H1 (cell line): ENCODE measurements around the gene TTC27. TPM values are rescaled to one million over a fixed set of nuclear protein-coding genes. Genes with fewer than 3 reads are reported as not detected.

ENCODE experiments used
- CTCF ChIA-PET: fragments of 300-600 bp; sonication (Branson Sonifier 250); formaldehyde crosslinking; loops from one replicate; lab custom pipeline; 2021; ENCODE audit not compliant: partially characterized antibody; lab: Charles Lee
- POLR2A ChIA-PET: fragments of 300-600 bp; sonication (Branson Sonifier 250); formaldehyde crosslinking; loops from one replicate; lab custom pipeline; 2021; ENCODE audit warnings: inconsistent platforms; ENCODE audit not compliant: partially characterized antibody; lab: Charles Lee
- DNase-seq, 2 experiments: peaks; one replicate each; pipeline versions ENCODE4 v3.0.0 to v3.0.0-alpha.2; 2010 to 2022; ENCODE audit warnings: low spot score in 2 of 2, low read depth in 1 of 2, mixed read lengths in 1 of 2
- FAIRE-seq: peaks from 2 replicates; lab custom pipeline; 2011; peaks lifted over from hg19 to GRCh38; lab: Jason Lieb, UNC
- H2AFZ ChIP-seq: 2 replicates; pipeline ENCODE4 v1.8.1; 2012; ENCODE audit warnings: low read length, inconsistent platforms
- H2AK5ac ChIP-seq: 2 replicates; pipeline ENCODE4 v1.6.1; 2013; ENCODE audit warnings: low read depth, low read length
- H2BK120ac ChIP-seq: replicated peaks from 2 replicates; pipeline ENCODE3; 2013; ENCODE audit warnings: low read depth, low read length, inconsistent platforms
- H2BK12ac ChIP-seq: 2 replicates; pipeline ENCODE4 v1.6.1; 2013; ENCODE audit warnings: low read depth, low read length
- H2BK15ac ChIP-seq: 2 replicates; pipeline ENCODE4 v1.6.1; 2013; ENCODE audit warnings: low read length
- H2BK20ac ChIP-seq: 2 replicates; pipeline ENCODE4 v1.6.1; 2013; ENCODE audit warnings: low read length
- H2BK5ac ChIP-seq: 2 replicates; pipeline ENCODE4 v1.6.1; 2013; ENCODE audit warnings: low read depth, low read length
- H3K14ac ChIP-seq: 2 replicates; pipeline ENCODE4 v1.6.1; 2013; ENCODE audit warnings: inconsistent platforms; ENCODE audit not compliant: insufficient read length
- H3K18ac ChIP-seq: 2 replicates; pipeline ENCODE4 v1.6.1; 2013; ENCODE audit warnings: low read length; ENCODE audit errors: extremely low read depth
- H3K23ac ChIP-seq: 2 replicates; pipeline ENCODE4 v1.6.1; 2013; ENCODE audit warnings: inconsistent platforms; ENCODE audit not compliant: insufficient read length
- H3K23me2 ChIP-seq: 2 replicates; pipeline ENCODE4 v1.6.1; 2013; ENCODE audit warnings: low read depth, low read length
- H3K27ac ChIP-seq: 2 replicates; pipeline ENCODE4 v1.6.1; 2011; ENCODE audit warnings: low read depth, low read length, inconsistent platforms
- H3K27me3 ChIP-seq, 4 experiments: replicated peaks in 1 of 4; 1 replicate in 1 of 4; 2 replicates in 3 of 4; pipeline versions ENCODE4 v1.6.1 to v1.8.1; 2011 to 2013; ENCODE audit warnings: low read length in 3 of 4, mild to moderate bottlenecking in 3 of 4, inconsistent platforms in 2 of 4, mixed read lengths in 2 of 4, moderate library complexity in 1 of 4; ENCODE audit not compliant: control insufficient read depth in 3 of 4, insufficient read depth in 3 of 4; ENCODE audit errors: extremely low read depth in 1 of 4
- H3K36me3 ChIP-seq, 4 experiments: 2 replicates each; pipeline versions ENCODE4 v1.6.1 to v1.8.1; 2011 to 2013; ENCODE audit warnings: mild to moderate bottlenecking in 4 of 4, low read length in 3 of 4, moderate library complexity in 2 of 4, control low read depth in 1 of 4, inconsistent platforms in 1 of 4; ENCODE audit not compliant: insufficient read depth in 4 of 4, control insufficient read depth in 2 of 4
- H3K4ac ChIP-seq: replicated peaks from 2 replicates; pipeline ENCODE3; 2013; ENCODE audit warnings: low read length, low read depth, mixed read lengths, inconsistent platforms; ENCODE audit not compliant: insufficient read length
- H3K4me1 ChIP-seq, 4 experiments: replicated peaks in 1 of 4; 1 replicate in 1 of 4; 2 replicates in 3 of 4; pipeline versions ENCODE4 v1.6.1 to v1.8.1; 2011 to 2013; ENCODE audit warnings: low read length in 3 of 4, inconsistent platforms in 2 of 4, mixed read lengths in 1 of 4; ENCODE audit not compliant: insufficient read depth in 4 of 4, control insufficient read depth in 3 of 4
- H3K4me2 ChIP-seq, 2 experiments: 2 replicates each; pipeline versions ENCODE4 v1.6.1 to v1.8.1; 2011 to 2013; ENCODE audit warnings: low read depth in 2 of 2, low read length in 2 of 2, control low read depth in 1 of 2, inconsistent platforms in 1 of 2, mild to moderate bottlenecking in 1 of 2; ENCODE audit not compliant: insufficient read depth in 1 of 2
- H3K4me3 ChIP-seq, 4 experiments: fragments of 200-600, 300-600 bp in 1 of 4; sonication (generic), shearing (Covaris generic), sonication (Bioruptor Twin) in 1 of 4; 2 replicates each; pipeline versions ENCODE4 v1.5.1 to v1.8.1; 2011 to 2016; ENCODE audit warnings: low read length in 4 of 4, low read depth in 3 of 4, control low read depth in 2 of 4, inconsistent platforms in 2 of 4, mild to moderate bottlenecking in 2 of 4, mixed read lengths in 1 of 4, moderate library complexity in 1 of 4; ENCODE audit not compliant: insufficient read depth in 2 of 4; ENCODE audit errors: extremely low read depth in 1 of 4
- H3K56ac ChIP-seq: replicated peaks from 2 replicates; pipeline ENCODE3; 2013; ENCODE audit warnings: low read depth, mild to moderate bottlenecking, mixed read lengths, low read length, inconsistent platforms; ENCODE audit not compliant: insufficient read length
- H3K79me1 ChIP-seq: 2 replicates; pipeline ENCODE4 v1.6.1; 2013; ENCODE audit warnings: low read depth, low read length, control low read depth
- H3K79me2 ChIP-seq, 2 experiments: 2 replicates each; pipeline versions ENCODE4 v1.6.1 to v1.8.1; 2012 to 2013; ENCODE audit warnings: low read length in 2 of 2, mild to moderate bottlenecking in 2 of 2, inconsistent platforms in 1 of 2; ENCODE audit not compliant: insufficient read depth in 2 of 2, control insufficient read depth in 1 of 2
- H3K9ac ChIP-seq, 4 experiments: replicated peaks in 1 of 4; 1 replicate in 1 of 4; 2 replicates in 3 of 4; pipeline versions ENCODE4 v1.6.1 to v1.8.1; 2011 to 2013; ENCODE audit warnings: low read depth in 3 of 4, low read length in 3 of 4, control low read depth in 2 of 4, mild to moderate bottlenecking in 2 of 4, moderate library complexity in 2 of 4, inconsistent platforms in 1 of 4; ENCODE audit errors: extremely low read depth in 1 of 4
- H3K9me3 ChIP-seq, 2 experiments: 2 replicates each; pipeline versions ENCODE4 v1.6.1 to v1.8.1; 2012 to 2013; ENCODE audit warnings: mild to moderate bottlenecking in 2 of 2, moderate library complexity in 2 of 2, control low read depth in 1 of 2, inconsistent platforms in 1 of 2, low read depth in 1 of 2, low read length in 1 of 2, mixed read lengths in 1 of 2; ENCODE audit not compliant: insufficient read depth in 2 of 2
- H4K20me1 ChIP-seq, 2 experiments: replicated peaks in 1 of 2; 2 replicates each; pipeline versions ENCODE3 to v1.8.1; 2011 to 2013; ENCODE audit warnings: inconsistent platforms in 2 of 2, low read length in 2 of 2, mild to moderate bottlenecking in 1 of 2; ENCODE audit not compliant: insufficient read depth in 2 of 2, control insufficient read depth in 1 of 2
- H4K5ac ChIP-seq: 2 replicates; pipeline ENCODE4 v1.6.1; 2013; ENCODE audit warnings: low read length, low read depth, mixed read lengths, inconsistent platforms; ENCODE audit not compliant: insufficient read length
- H4K8ac ChIP-seq: 2 replicates; pipeline ENCODE4 v1.8.0; 2013; ENCODE audit warnings: mild to moderate bottlenecking, moderate library complexity, low read length, inconsistent platforms; ENCODE audit not compliant: insufficient read depth; ENCODE audit errors: extremely low read depth
- H4K91ac ChIP-seq: replicated peaks from 2 replicates; pipeline ENCODE3; 2013; ENCODE audit warnings: low read length, mixed read lengths, inconsistent platforms; ENCODE audit not compliant: insufficient read length
- BACH1 ChIP-seq: IDR thresholded peaks from 2 replicates; pipeline ENCODE4 v1.6.1; 2012; ENCODE audit warnings: low read length, improper control_type of control experiment
- BRCA1 ChIP-seq: IDR thresholded peaks from 2 replicates; pipeline ENCODE4 v1.6.1; 2012; ENCODE audit warnings: low read depth, low read length, improper control_type of control experiment
- CREB1 ChIP-seq: IDR thresholded peaks from 2 replicates; pipeline ENCODE4 v1.6.1; 2012; ENCODE audit warnings: inconsistent platforms
- KDM1A ChIP-seq: fragments of 200-600, 300-600 bp; sonication (generic); IDR thresholded peaks from 2 replicates; pipeline ENCODE4 v1.7.1; 2016; ENCODE audit warnings: mild to moderate bottlenecking, low read length, borderline replicate concordance
- MAFK ChIP-seq: IDR thresholded peaks from 2 replicates; pipeline ENCODE4 v1.6.1; 2012; ENCODE audit warnings: low read depth, mild to moderate bottlenecking, improper control_type of control experiment, low read length
- PHF8 ChIP-seq: fragments of 200-600 bp; sonication (generic); conservative IDR thresholded peaks from 2 replicates; pipeline ENCODE4 v1.7.1; 2012; ENCODE audit warnings: low read depth, mild to moderate bottlenecking, inconsistent platforms, low read length, moderate library complexity
- POLR2AphosphoS5 ChIP-seq: IDR thresholded peaks from 2 replicates; pipeline ENCODE4 v1.6.1; 2011; ENCODE audit warnings: low read depth, low read length
- SIX5 ChIP-seq: IDR thresholded peaks from 2 replicates; pipeline ENCODE4 v1.6.1; 2011; ENCODE audit warnings: mild to moderate bottlenecking, low read depth, low read length
- TBP ChIP-seq: IDR thresholded peaks from 2 replicates; pipeline ENCODE4 v1.6.1; 2011; ENCODE audit warnings: low read depth, low read length, improper control_type of control experiment
- WGBS, 2 experiments: shearing (Covaris generic) in 1 of 2; methylation state at CpG; one replicate each; pipeline versions ENCODE4 v1.1.6 to v1.1.7; 2013 to 2015; ENCODE audit warnings: low lambda C conversion rate in 2 of 2, mixed read lengths in 2 of 2, inconsistent platforms in 1 of 2, low coverage in 1 of 2, missing lambda C conversion rate in 1 of 2; ENCODE audit not compliant: insufficient replicate concordance in 2 of 2, insufficient coverage in 1 of 2, insufficient read length in 1 of 2; ENCODE audit errors: extremely low coverage in 1 of 2, missing lambda C conversion rate in 1 of 2; 5-methylcytosine and 5-hydroxymethylcytosine counted together
- polyA plus RNA-seq, 7 experiments: library from polyadenylated mRNA; depleted of rRNA in 3 of 7; stranded (reverse) in 5 of 7; unstranded in 2 of 7; fragments of >200 nt in 5 of 7; fragments of 200-250 nt in 2 of 7; gene quantifications; 1 replicate in 5 of 7; 2 replicates in 1 of 7; 4 replicates in 1 of 7; pipeline versions ENCODE4 v1.2.1 to v1.2.3, GENCODE V29; 2011 to 2013; ENCODE audit warnings: missing spikeins in 2 of 7, mixed read lengths in 2 of 7
- total RNA-seq: library from RNA; stranded (reverse); fragmentation: NEBNext Ultra II Directional; extraction: Animal tissue kit (Norgen Biotek cat#: 25700); gene quantifications from 2 replicates; pipeline ENCODE4 v1.2.1, GENCODE V29; 2021

TTC27 gene
- total and polyA plus RNA-seq, 2 of the 8 experiments (the other 6 are each of a cell fraction or from before 2014, with no cell fraction given) = 13.8 to 29.1 TPM

- Histone ChIP-seq H3K18ac (no peak overlapping the region), H3K27me3 (no peaks in the 10 kb centered on the region), H4K5ac (no peak overlapping the region), H3K9ac (no peak overlapping the region), H3K14ac (no peak overlapping the region), H3K36me3 (no peaks in the 10 kb centered on the region), H2AFZ (no peak overlapping the region), H3K4ac (no peak overlapping the region), H3K4me3 (no peak overlapping the region), H3K27ac (no peak overlapping the region), H2BK12ac (no peak overlapping the region), H3K79me2 (no peaks in the 10 kb centered on the region), H4K8ac (no peak overlapping the region), H2BK20ac (no peak overlapping the region), H2BK5ac (no peak overlapping the region), H2BK120ac (no peak overlapping the region), H3K9me3 (no peaks in the 10 kb centered on the region), H2BK15ac (no peak overlapping the region), H3K23ac (no peak overlapping the region), H3K79me1 (no peaks in the 10 kb centered on the region), H3K4me1 (0 out of 7 replicates have a peak, but pooled peaks cover 0 to 3% (median 0%) of the 10 kb centered on the region in 4 experiments)
- FAIRE-seq = no peak
- CTCF ChIA-PET = interaction anchor here (1.3 kb wide), 1 partner anchor 11 kb away, joined by 3 read pairs; no protein-coding TSS in a partner anchor
- TF ChIP-seq BRCA1 = no peak
- no peak for TF ChIP-seq POLR2AphosphoS5
- TF ChIP-seq BACH1 = no peak
- no peak for TF ChIP-seq KDM1A
- no peak for TF ChIP-seq MAFK
- no peak for TF ChIP-seq CREB1
- TF ChIP-seq TBP = no peak
- no peak for TF ChIP-seq PHF8
- no peak for TF ChIP-seq SIX5
- TF ChIP-seq, all 59 proteins: peak for 0
- Histone ChIP-seq H3K4me2 (no peak overlapping the region), H4K91ac (no peak overlapping the region), H2AK5ac (no peak overlapping the region), H4K20me1 (no peaks in the 10 kb centered on the region), H3K56ac (no peak overlapping the region), H3K23me2 (no peaks in the 10 kb centered on the region)
- POLR2A ChIA-PET = no interaction called here
- 93% methylated on average over 8 of the region's 8 CpGs; no CpG with 5 or more reads in 1 of the 2 experiments for WGBS, 2 experiments
- no peak for DNase-seq
These were observed 230.9 kb downstream of the TTC27 start for GRCh38 chr2:32858713-32859112.
